GM12801 (cell line): ENCODE data around the gene LIPE.

ENCODE experiments used
- TF ChIP-seq, protein P1 (sequence below): IDR thresholded peaks from one replicate; pipeline ENCODE4 v1.5.1; 2011; ENCODE audit warnings: control low read depth; ENCODE audit not compliant: insufficient read length; ENCODE audit errors: extremely low read depth

LIPE gene

DNA sequence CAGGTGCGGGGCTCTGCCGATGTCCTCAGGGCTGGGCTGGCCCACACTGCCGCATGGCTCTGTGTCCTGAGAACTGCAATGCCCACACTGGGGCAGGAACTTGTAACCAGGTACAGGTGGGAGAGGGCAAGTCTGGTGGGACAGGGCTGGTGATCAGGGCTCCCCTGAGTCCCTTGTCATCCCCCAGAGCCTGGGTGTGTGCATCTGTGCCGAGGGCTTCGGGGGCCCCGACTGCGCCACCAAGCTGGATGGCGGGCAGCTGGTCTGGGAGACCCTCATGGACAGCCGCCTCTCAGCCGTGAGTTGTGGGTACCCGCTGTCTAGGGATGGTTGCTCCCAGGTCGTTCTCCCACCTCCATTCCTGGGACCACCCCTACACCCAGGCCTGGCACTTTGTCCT lies 71.3 kb downstream of the LIPE start:
- TF ChIP-seq, protein P1, sequence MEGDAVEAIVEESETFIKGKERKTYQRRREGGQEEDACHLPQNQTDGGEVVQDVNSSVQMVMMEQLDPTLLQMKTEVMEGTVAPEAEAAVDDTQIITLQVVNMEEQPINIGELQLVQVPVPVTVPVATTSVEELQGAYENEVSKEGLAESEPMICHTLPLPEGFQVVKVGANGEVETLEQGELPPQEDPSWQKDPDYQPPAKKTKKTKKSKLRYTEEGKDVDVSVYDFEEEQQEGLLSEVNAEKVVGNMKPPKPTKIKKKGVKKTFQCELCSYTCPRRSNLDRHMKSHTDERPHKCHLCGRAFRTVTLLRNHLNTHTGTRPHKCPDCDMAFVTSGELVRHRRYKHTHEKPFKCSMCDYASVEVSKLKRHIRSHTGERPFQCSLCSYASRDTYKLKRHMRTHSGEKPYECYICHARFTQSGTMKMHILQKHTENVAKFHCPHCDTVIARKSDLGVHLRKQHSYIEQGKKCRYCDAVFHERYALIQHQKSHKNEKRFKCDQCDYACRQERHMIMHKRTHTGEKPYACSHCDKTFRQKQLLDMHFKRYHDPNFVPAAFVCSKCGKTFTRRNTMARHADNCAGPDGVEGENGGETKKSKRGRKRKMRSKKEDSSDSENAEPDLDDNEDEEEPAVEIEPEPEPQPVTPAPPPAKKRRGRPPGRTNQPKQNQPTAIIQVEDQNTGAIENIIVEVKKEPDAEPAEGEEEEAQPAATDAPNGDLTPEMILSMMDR, result no peak

DNA sequence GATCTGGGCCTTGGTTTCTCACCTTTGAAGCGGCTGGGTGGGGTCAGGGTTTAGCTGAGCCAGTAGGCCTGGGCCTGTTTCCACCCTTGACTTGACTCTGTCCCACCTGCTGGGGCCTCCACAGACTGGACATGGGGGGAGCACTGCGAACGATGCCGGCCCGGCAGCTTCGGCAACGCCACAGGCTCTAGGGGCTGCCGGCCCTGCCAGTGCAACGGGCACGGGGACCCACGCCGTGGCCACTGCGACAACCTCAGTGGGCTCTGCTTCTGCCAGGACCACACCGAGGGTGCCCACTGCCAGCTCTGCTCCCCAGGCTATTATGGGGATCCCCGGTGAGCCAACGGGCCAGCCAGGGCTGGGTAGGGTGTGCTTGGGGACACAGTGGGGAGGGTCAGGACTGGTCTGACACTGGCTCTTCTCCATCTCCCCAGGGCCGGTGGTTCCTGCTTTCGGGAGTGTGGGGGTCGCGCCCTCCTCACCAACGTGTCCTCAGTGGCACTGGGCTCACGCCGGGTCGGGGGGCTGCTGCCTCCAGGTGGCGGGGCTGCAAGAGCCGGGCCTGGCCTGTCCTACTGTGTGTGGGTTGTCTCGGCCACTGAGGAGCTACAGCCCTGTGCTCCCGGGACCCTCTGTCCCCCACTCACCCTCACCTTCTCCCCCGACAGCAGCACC lies 73.7 kb downstream of the LIPE start:
- TF ChIP-seq, protein P1, result no peak

DNA sequence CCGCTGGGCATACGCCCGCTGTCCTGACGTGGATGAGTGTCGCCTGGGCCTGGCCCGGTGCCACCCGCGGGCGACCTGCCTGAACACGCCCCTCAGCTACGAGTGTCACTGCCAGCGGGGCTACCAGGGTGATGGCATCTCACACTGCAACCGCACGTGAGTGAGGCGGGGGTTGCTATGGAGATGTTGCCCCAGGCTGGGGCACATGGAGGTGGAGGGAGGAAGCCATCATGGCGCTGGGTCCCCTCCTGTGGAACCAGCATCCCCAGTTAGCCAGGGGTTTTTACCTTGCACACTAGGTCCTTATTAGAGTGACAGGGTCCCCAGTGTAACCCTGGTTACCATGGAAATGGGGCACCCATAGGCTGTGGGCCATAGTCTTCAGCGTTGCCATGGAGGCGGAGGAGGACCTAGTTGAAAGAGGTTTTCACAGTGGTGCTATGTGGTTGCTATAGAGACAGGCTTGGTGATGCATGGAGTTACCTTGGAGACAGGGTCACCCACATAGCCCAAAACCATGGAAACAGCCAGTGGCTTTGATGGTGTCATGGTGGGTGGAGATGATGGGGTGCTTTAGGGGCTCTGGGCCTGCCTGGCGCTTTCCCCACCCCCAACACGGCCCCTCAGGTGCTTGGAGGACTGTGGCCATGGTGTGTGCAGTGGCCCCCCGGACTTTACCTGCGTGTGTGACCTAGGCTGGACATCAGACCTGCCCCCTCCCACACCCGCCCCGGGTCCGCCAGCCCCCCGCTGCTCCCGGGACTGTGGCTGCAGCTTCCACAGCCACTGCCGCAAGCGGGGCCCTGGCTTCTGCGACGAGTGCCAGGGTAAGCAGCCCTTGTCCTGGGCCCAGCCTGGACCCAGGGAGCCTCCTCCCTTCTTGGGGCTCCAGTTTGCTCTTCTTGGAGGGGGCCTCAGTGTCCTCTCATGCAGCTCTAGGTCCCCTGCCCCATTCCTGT lies 74.6 kb downstream of the LIPE start:
- TF ChIP-seq, protein P1, result no peak
